Measurements from ENCODE around the gene MEI4. TPM values are rescaled to one million over a fixed set of nuclear protein-coding genes. Genes with fewer than 3 reads are reported as not detected.

MEI4 gene
- total and polyA plus RNA-seq, 2 of the 4 experiments (the other 2 are of a cell fraction) = not detected

GRCh38 chr6:77844822-77845221 lies 192.0 kb downstream of the MEI4 start:
- Histone ChIP-seq H4K91ac (ENCODE audit: insufficient read depth, low read depth, low read length) (no peak overlapping the region), H2BK120ac (ENCODE audit: low read depth, low read length) (no peak overlapping the region), H2BK15ac (ENCODE audit: low read depth, low read length) (no peak overlapping the region), H3K4me3 (ENCODE audit: insufficient read depth, low read depth, low read length) (no peak overlapping the region), H3K4me2 (ENCODE audit: low read depth, low read length) (no peak overlapping the region), H3K36me3 (ENCODE audit: control insufficient read depth, insufficient read depth, low read length) (no peaks in the 10 kb centered on the region), H2BK5ac (ENCODE audit: low read depth, low read length, poor library complexity, severe bottlenecking) (no peak overlapping the region), H2AFZ (replicated peaks; ENCODE audit: low read length, poor library complexity) (no peak overlapping the region), H3K9me3 (ENCODE audit: control insufficient read depth, insufficient read depth, low read length) (peaks cover 4% of the 10 kb centered on the region; the same call in 1 of the 2 replicates), H2BK20ac (ENCODE audit: low read depth, low read length) (no peak overlapping the region), H3K9me1 (ENCODE audit: insufficient read depth, low read length) (no peaks in the 10 kb centered on the region), H3K27ac (ENCODE audit: insufficient read depth, low read length) (no peak overlapping the region), H2AK9ac (replicated peaks; ENCODE audit: low read depth, low read length, poor library complexity) (no peak overlapping the region), H3K23ac (ENCODE audit: low read depth, low read length) (no peak overlapping the region), H3K79me1 (ENCODE audit: low read depth in 1 of 2, low read length in 2 of 2) (no peaks in the 10 kb centered on the region), H3K4me1 (ENCODE audit: control insufficient read depth, insufficient read depth, low read length) (no peaks in the 10 kb centered on the region), H3K4ac (ENCODE audit: low read depth, low read length) (no peak overlapping the region), H3K56ac (ENCODE audit: extremely low read depth, insufficient read depth, low read length) (no peak overlapping the region), H3K18ac (ENCODE audit: low read depth, low read length) (no peak overlapping the region), H2AK5ac (ENCODE audit: low read depth, low read length) (no peak overlapping the region), H4K5ac (ENCODE audit: low read depth, low read length) (no peak overlapping the region), H3K9ac (ENCODE audit: low read depth, low read length) (no peak overlapping the region), H4K8ac (ENCODE audit: low read depth in 2 of 2, low read length in 2 of 2) (no peak overlapping the region), H4K20me1 (ENCODE audit: insufficient read depth, low read length) (no peaks in the 10 kb centered on the region), H3K27me3 (ENCODE audit: control insufficient read depth, insufficient read depth, low read length) (no peaks in the 10 kb centered on the region), H3K14ac (replicated peaks; ENCODE audit: low read depth, low read length) (no peak overlapping the region)
- ChIA-PET POLR2A (ENCODE audit: unreplicated experiment) (no interaction called here), CTCF (no interaction called here)
- BruUV-seq (replicated peaks) = no TSS peak
- DNase-seq (no peak), ATAC-seq (ENCODE audit: low read depth) (no peak)
- intact Hi-C loops (cut with micrococcal nuclease) = no loop called here
- in situ Hi-C loops (cut with MboI; ENCODE audit: low sequenced_read_pairs) = no loop called here
- TF ChIP-seq CHD1 (IDR thresholded peaks at IDR 0.05; ENCODE audit: low read depth, low read length) = no peak
- no peak for TF ChIP-seq MXI1 (IDR thresholded peaks at IDR 0.05; ENCODE audit: borderline replicate concordance, low read depth, low read length)
- TF ChIP-seq ELK1 (IDR thresholded peaks at IDR 0.05; ENCODE audit: borderline replicate concordance, low read depth, low read length) = no peak
- TF ChIP-seq RAD21 (IDR thresholded peaks at IDR 0.05; ENCODE audit: low read length) = no peak
- TF ChIP-seq BHLHE40 (IDR thresholded peaks at IDR 0.05; ENCODE audit: low read depth, low read length) = no peak
- no peak for TF ChIP-seq CEBPB (IDR thresholded peaks at IDR 0.05; ENCODE audit: low read depth, low read length)
- TF ChIP-seq SMC3 (IDR thresholded peaks at IDR 0.05; ENCODE audit: low read depth, low read length) = no peak
- no peak for TF ChIP-seq FOS (IDR thresholded peaks at IDR 0.05; ENCODE audit: low read depth, low read length)
- no peak for TF ChIP-seq POLR2A (IDR thresholded peaks at IDR 0.05; ENCODE audit: low read depth, low read length)
- TF ChIP-seq USF2 (IDR thresholded peaks at IDR 0.05; ENCODE audit: low read depth, low read length) = no peak
- TF ChIP-seq MAFK (IDR thresholded peaks at IDR 0.05; ENCODE audit: low read depth, low read length) = no peak
- no peak for TF ChIP-seq RFX5 (IDR thresholded peaks at IDR 0.05; ENCODE audit: low read depth, low read length)
- no peak for TF ChIP-seq CTCF (conservative IDR thresholded peaks at IDR 0.05; ENCODE audit: low read depth, low read length)
- TF ChIP-seq NFE2L2 (IDR thresholded peaks at IDR 0.05; ENCODE audit: low read depth, low read length) = no peak
- TF ChIP-seq MAZ (IDR thresholded peaks at IDR 0.05; ENCODE audit: borderline replicate concordance, low read depth, low read length) = no peak
- TF ChIP-seq RCOR1 (IDR thresholded peaks at IDR 0.05; ENCODE audit: insufficient replicate concordance, low read length) = no peak
- dilution Hi-C loops (cut with HindIII; ENCODE audit: low sequenced_read_pairs, unreplicated experiment) = no loop called here
- no CpG with 5 or more reads among the region's 3 CpGs for WGBS, 2 experiments (ENCODE audit: extremely low coverage in 2 of 2, insufficient read length in 1 of 2)
